HG03457 (cell line): ENCODE measurements around the gene DOK5.

Experiments
- ATAC-seq: cut with Tn5 transposase; IDR thresholded peaks from one replicate; pipeline ENCODE4 v1.9.1; 2021; ENCODE audit warnings: moderate number of reproducible peaks; ENCODE audit not compliant: unreplicated experiment

DOK5 gene

GRCh38 chr20:54555150-54555549 is 79.8 kb downstream of the DOK5 start:
- ATAC-seq, result no peak

- ATAC-seq, result no peak
Observed at GRCh38 chr20:54556406-54556805, 81.0 kb downstream of the DOK5 start.

DNA sequence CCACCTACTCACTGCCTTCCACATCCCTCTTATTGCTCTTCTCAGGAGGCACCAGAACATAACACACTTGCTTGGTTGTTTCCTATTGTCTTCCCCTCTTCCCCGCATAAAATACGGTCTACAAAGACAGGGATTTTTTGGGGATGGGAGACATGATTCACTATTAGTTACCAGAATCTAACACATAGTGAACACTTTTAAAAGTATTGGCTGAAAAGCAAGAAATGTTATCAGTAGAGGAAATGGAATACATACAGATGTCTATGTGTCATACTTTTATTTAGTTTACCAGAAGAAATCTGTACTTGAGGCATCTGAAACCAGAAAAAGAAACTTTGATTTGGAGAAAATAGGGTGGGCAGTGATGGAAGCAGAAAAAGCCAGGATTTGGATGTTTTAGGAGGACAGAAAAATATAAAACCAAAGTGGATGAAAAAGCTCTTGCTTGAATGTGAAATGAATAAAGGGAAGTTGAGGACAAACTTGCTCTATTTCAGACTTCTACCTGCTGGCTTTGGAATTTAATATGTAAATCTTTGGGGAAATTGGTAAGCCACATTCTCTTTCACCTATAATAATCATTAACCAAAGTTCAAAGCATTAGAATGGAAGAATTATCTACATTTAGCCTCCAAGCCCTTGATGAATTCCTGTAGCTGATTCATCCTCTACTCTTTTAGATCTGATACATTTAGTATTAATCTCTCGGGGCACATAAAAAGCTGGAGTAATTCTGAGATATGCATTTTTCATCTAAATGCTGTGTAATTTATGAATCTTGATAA is 82.6 kb downstream of the DOK5 start:
- ATAC-seq, result no peak

DNA sequence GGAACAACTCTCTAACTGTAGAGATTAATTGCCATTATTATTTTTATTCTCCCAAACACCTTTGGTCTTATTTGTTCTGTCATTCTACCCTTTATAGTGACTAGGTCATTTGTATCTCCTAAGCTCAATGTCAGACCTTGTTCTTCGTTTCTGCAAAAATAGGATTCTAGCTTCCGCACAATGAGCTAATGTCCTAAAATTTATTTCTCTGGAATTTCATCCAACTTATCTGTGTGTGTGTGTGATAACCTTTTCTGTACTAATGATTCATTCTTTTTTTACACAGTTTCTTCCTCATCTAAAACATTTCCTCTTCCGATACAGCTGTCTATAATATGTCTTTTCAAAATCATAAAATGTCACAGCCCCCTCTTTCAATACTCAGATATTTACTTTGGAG is 84.5 kb downstream of the DOK5 start:
- no peak for ATAC-seq

- ATAC-seq, result no peak
Observed at GRCh38 chr20:54560357-54560756, 85.0 kb downstream of the DOK5 start.

DNA sequence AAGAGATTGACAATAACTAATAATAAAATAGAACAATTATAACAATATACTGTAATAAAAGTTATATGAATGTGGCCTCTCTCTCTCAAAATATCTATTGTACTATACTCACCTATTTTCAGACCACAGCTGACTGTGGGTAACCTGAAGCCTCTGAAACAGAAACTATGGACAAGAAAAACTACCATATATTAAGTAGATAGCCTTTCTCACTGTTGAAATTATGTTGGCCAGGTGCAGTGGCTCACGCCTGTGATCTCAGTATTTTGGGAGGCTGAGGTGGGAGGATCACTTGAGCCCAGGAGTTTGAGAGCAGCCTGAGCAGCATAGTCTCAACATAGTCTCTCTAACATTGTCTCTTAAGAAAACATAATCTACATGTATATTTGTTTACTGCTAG is 89.9 kb downstream of the DOK5 start:
- ATAC-seq, result no peak

DNA sequence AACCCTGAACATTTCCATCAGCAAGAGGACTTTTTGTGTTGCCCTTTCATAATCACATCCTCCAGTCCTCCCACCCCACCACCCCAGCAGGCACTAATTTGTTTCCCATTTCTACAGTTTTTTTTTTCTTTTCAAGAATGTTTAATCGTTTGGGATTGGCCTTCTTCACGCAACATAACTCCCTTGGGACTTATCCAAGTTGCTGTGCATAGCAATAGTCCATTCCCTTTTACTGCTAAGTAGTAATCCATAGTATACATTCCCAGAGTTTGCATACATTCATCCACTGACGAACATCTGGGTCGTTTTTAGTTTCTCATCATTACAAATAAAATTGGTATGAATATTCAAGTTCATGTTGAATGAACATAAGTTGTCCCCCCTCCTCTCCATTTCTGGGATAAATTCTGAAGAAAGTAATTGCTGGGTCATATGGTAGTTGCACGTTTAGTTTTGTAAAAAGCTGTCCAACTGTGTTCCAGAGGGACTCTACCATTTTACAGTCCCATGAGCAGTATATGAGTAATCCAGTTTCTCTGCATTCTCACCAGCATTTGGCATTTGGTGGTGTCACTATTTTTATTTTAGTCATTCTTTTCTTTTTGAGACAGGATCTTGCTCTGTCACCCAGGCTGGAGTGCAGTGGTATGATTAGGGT is 90.8 kb downstream of the DOK5 start:
- ATAC-seq, result no peak

DNA sequence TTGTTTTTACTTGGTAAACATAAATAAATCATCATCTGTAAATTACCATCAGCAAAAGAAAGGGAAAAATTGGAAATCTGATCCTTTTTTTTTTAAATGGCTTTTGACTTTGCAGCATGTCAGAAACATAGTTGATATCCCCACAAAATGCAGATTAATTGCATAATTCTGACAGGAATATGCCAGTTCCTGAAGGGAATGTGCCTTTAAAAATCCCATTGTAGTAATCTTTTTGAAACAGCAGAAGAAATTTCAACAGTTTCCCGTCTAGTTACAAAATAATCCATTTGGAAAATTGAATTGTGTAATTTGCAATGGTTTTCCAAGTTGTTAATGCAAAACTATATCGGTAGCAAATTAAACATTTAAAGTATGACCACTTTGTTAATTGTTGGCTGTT is 95.2 kb downstream of the DOK5 start:
- no peak for ATAC-seq

DNA sequence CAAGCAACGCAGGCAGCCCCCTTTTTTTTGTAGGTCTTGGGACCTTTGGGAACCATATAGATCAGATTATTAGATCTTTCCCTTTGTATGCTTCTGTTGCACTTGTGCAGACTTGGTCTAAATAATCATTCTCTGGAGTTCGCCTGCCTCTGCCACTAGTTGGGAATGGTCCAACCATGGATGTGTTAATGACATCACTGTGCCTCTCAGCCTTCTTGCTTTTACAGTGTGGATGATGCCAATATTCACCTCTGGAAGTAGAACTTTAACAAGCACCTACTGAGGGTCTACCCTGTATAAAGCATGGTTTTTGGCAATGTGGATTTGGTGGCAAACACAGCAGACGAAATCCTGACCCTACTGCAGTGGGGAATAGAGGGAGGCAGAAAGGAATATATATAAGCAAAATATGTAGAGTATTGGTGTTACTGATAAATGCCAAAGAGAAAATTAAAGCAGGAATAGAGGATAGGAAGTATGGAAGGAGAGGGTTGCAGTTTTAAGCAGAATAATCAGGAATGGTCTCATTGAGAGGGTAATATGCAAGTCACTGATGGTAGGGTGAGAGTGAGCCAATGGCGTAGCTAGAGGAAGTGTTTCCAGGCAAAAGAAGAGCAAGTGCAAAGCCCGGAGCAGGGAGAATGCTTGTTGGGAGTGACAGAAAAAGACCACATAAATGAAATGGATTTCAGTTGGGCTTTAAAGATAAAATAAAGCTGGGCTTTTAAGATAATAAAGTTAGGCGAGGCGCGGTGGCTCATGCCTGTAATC is 97.5 kb downstream of the DOK5 start:
- ATAC-seq, result no peak

- ATAC-seq, result no peak
Observed at GRCh38 chr20:54573838-54574237, 98.4 kb downstream of the DOK5 start.

DNA sequence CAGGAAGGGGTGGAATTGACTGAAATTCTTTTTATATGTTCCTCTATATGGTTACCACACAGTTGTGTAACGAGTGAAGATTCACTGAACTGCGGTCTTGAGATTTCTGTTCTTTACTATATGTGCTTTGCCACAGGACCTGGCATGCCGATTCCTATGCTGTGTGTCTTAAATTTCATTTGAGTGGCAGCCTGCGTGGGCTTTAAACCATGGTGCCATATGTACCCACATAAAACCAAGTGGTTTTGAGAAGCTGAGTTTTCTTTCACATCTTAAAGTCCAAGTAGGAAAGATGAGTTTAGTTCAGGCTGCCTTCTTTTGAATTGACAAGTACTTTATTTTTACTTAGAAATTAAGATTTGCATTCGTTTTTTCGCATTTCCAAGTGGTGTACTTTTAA is 101.1 kb downstream of the DOK5 start:
- ATAC-seq, result no peak

DNA sequence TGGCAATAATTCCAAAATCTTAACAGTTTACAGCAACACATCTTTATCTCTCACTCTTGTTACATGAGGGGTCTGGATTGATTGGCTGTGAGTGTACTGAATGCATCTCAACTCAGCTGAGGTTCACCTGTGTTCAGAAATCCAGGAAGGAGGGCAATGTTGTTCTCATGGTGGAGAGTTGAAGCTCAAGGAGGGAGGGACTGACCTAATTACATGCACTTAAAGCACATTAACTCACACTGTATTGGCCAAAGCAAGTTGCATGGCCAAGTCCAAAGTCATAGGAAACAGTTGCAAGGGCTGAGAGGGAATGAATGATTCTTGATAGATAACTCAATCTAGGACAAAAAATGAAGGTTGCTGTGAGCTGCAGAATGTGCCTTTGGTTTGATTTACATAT is 102.2 kb downstream of the DOK5 start:
- no peak for ATAC-seq

GRCh38 chr20:54585217-54585616 is 109.8 kb downstream of the DOK5 start:
- ATAC-seq, result no peak

DNA sequence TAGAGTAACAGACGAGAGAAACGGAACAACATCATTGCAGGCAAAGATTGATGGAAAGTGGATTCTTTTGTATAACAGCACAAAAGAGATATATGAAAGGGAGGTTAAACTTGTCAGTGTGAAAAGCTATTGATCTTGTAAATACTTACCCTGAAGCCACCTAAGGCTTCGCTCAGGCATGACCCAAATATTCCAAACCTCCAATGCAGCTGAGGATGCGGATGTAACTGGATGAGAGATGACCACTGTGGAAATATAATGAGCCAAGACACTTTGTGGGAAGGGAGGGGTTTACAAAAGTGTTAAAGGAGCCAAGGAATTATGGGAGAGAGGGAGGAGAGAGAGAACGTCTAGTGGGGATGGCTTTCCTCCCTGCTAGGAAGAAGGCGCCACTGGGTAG is 112.0 kb downstream of the DOK5 start:
- ATAC-seq, result no peak

- no peak for ATAC-seq
Observed at GRCh38 chr20:54589402-54590030, 114.1 kb downstream of the DOK5 start.

DNA sequence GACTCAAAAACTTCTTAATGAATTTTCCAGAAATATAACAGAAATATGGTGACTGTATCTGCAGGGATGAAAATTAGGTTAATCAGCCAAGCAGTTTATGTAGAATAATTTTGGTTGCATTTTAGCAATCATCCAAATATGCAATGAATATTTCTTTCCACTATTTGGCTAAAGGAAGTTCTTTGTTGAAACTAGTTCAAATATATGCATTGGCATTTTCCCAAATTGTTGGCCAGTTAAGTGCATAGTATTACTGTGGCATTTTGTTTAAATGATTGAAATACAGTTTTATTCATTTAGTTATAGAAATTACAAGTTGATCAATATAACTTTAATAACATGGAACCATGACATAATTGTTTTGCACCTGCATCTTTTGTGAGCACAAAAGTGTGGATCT is 115.5 kb downstream of the DOK5 start:
- ATAC-seq, result no peak

DNA sequence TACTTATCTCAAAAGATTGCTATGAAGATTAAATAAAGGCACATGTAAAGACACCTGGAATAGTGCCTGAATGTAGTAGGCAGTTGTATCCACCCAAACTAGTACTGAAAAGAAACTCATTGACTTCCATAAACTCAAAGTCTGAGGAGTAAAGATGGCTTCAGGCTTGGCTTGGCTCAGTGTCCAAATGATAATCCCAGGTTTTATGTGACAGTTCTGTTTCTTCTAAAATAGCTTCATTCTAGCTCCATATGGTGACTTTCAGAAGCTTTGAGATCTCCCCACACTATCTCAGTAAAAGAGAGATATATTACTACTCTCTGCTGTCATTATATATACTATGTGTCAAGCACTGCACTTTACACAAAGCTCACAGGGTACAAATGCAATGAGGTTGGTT is 121.3 kb downstream of the DOK5 start:
- ATAC-seq, result no peak

- no peak for ATAC-seq
Observed at GRCh38 chr20:54598352-54598751, 123.0 kb downstream of the DOK5 start.

GRCh38 chr20:54600634-54601033 is 125.2 kb downstream of the DOK5 start:
- ATAC-seq, result no peak

DNA sequence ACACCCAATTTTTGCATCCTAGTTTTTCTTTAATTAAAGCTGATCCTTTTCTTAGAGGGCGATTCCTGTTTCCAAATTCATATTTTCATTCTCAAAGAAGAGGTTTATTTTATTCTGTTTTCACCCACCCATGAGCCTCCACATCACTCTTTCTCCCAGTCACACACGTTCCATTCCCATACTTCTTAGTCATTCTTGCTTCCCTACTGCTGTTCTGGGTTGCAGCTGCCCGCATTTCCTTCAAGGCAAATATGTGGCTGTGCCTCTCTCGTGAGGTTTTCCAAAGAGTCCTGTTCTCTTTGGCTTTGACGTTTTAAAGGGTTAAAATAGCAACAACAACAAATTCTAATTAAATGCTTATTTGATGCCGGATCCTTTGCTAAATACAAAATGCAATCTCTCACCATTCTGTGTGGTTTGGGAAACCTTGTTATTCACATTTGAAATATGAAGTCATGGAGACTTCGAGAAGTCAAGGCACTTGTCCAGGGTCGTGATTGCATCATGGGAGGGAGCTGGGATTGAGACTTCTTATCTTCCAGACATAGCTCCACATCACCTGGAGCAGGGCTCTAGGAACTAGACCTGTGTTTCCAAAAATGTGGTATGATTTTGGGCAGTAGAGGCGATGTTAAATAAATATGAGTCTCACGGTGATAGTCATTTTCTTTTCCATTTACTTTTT is 126.6 kb downstream of the DOK5 start:
- no peak for ATAC-seq

DNA sequence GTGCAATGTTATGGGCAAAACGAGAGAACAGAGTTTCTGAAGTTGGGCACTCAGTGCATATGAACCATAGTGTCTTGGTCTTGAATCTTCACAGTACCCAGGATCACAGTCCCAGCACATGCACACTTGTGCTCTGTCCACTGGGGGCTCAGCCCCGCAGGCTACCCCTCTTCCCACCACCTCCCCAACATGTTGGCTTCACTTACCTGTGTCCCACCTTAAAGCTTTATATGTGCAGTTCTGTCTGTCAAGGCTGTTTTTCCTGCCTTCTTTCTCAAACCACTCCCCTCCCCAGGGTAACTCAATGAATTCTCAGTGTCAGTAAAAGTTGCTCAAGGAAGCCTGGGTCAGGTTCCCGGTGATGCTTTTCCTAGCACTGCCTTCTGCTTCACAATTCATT is 129.9 kb downstream of the DOK5 start:
- no peak for ATAC-seq
